ENCODE measurements around the gene LHX6. TPM values are rescaled to one million over a fixed set of nuclear protein-coding genes. Genes with fewer than 3 reads are reported as not detected.

The LHX6 gene
- polyA plus RNA-seq, 1 donor from 2014 or later, result 0.14 TPM

GRCh38 chr9:122262073-122262472 lies 33.3 kb upstream of the LHX6 start:
- Histone ChIP-seq H3K4me3 (ENCODE audit: low read length) (no peak overlapping the region), H3K79me2 (replicated peaks; ENCODE audit: insufficient read depth, low read length) (peaks cover 33% of the 10 kb centered on the region)
- TF ChIP-seq REST (IDR thresholded peaks at IDR 0.05; ENCODE audit: borderline replicate concordance) (no peak), SMC3 (conservative IDR thresholded peaks at IDR 0.05; ENCODE audit: poor library complexity) (no peak), POLR2AphosphoS5 (IDR thresholded peaks at IDR 0.05) (no peak), RAD21 (conservative IDR thresholded peaks at IDR 0.05) (no peak)

GRCh38 chr9:122261469-122261881 lies 32.7 kb upstream of the LHX6 start:
- Histone ChIP-seq H3K27me3 (ENCODE audit: insufficient read depth, low read depth, low read length) (no peaks in the 10 kb centered on the region), H3K9ac (ENCODE audit: low read length) (no peak overlapping the region), H3K79me2 (replicated peaks; ENCODE audit: insufficient read depth, low read length) (peaks cover 33% of the 10 kb centered on the region), H3K36me3 (ENCODE audit: insufficient read depth, low read length) (peaks cover 5% of the 10 kb centered on the region), H3K4me3 (ENCODE audit: low read length) (no peak overlapping the region), H3K4me2 (ENCODE audit: low read length) (no peak overlapping the region), H2AFZ (ENCODE audit: low read depth, low read length) (no peak overlapping the region), H3F3A (ENCODE audit: insufficient read depth, low read length, poor library complexity, severe bottlenecking) (no peaks in the 10 kb centered on the region), H3K9me2 (ENCODE audit: insufficient read depth, low read length) (no peaks in the 10 kb centered on the region), H4K20me1 (ENCODE audit: insufficient read depth) (no peaks in the 10 kb centered on the region), H3K27ac (ENCODE audit: low read length) (no peak overlapping the region), H3K9me3 (ENCODE audit: low read length) (no peaks in the 10 kb centered on the region)
- TF ChIP-seq TAF1 (IDR thresholded peaks at IDR 0.05; ENCODE audit: low read depth), result no peak
- no peak for TF ChIP-seq POLR2AphosphoS5 (IDR thresholded peaks at IDR 0.05)
- no peak for TF ChIP-seq MXI1 (conservative IDR thresholded peaks at IDR 0.05; ENCODE audit: poor library complexity, severe bottlenecking)
- TF ChIP-seq REST (IDR thresholded peaks at IDR 0.05; ENCODE audit: borderline replicate concordance), result no peak
- TF ChIP-seq EP300 (conservative IDR thresholded peaks at IDR 0.05; ENCODE audit: poor library complexity, severe bottlenecking), result no peak
- TF ChIP-seq RAD21 (conservative IDR thresholded peaks at IDR 0.05), result no peak
- no peak for TF ChIP-seq EZH2 (IDR thresholded peaks at IDR 0.05; ENCODE audit: borderline replicate concordance, insufficient read depth, low read length, poor library complexity, severe bottlenecking)
- TF ChIP-seq SMC3 (conservative IDR thresholded peaks at IDR 0.05; ENCODE audit: poor library complexity), result no peak
- TF ChIP-seq CTCF (IDR thresholded peaks at IDR 0.05; ENCODE audit: poor library complexity, severe bottlenecking), result no peak

More at GRCh38 chr9:122262073-122262472, 33.3 kb upstream of the LHX6 start:
- Histone ChIP-seq H3K9me2 (ENCODE audit: insufficient read depth, low read length) (no peaks in the 10 kb centered on the region), H3K36me3 (ENCODE audit: insufficient read depth, low read length) (peaks cover 5% of the 10 kb centered on the region), H3K27ac (ENCODE audit: low read length) (no peak overlapping the region), H3K27me3 (ENCODE audit: insufficient read depth, low read depth, low read length) (no peaks in the 10 kb centered on the region), H3K9me3 (ENCODE audit: low read length) (no peaks in the 10 kb centered on the region), H3K9ac (ENCODE audit: low read length) (no peak overlapping the region), H3F3A (ENCODE audit: insufficient read depth, low read length, poor library complexity, severe bottlenecking) (no peaks in the 10 kb centered on the region), H4K20me1 (ENCODE audit: insufficient read depth) (no peaks in the 10 kb centered on the region), H3K4me2 (ENCODE audit: low read length) (no peak overlapping the region), H2AFZ (ENCODE audit: low read depth, low read length) (no peak overlapping the region)
